OCI-LY3 (cell line): ENCODE results near the gene CLDN9.

Experiments used
- EZH2phosphoT487 ChIP-seq: fragments of 200-600 bp; shearing (Covaris generic); IDR thresholded peaks from 2 replicates; pipeline ENCODE4 v1.6.1; 2018; ENCODE audit warnings: antibody characterized with exemption, mixed run types, low read depth
- TF ChIP-seq, protein P1 (sequence below): fragments of 200-600, 300-600 bp; sonication (generic); IDR thresholded peaks from 2 replicates; pipeline ENCODE4 v1.5.1; 2014; ENCODE audit warnings: antibody characterized with exemption, low read length, low read depth

DNA sequence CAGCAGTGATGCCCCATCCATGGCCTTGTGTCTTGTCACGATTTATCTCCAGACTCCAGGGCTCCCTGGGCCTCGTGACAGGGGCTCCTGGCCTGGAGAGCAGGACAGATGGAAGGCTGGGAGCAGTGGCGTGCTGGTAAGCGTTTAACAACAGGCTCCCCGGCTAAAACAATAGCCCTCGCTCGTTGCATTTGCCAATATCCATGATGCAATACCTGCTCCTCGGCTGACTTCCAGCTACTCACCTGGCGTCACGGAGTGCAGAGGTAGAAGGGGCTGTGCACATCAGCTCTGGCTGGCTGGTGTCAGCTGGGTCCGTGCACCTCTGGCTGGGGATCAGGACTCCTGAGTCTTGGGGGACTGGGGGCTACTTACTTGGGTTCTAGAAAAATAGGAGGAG lies 25.5 kb downstream of the CLDN9 start:
- TF ChIP-seq, protein P1, sequence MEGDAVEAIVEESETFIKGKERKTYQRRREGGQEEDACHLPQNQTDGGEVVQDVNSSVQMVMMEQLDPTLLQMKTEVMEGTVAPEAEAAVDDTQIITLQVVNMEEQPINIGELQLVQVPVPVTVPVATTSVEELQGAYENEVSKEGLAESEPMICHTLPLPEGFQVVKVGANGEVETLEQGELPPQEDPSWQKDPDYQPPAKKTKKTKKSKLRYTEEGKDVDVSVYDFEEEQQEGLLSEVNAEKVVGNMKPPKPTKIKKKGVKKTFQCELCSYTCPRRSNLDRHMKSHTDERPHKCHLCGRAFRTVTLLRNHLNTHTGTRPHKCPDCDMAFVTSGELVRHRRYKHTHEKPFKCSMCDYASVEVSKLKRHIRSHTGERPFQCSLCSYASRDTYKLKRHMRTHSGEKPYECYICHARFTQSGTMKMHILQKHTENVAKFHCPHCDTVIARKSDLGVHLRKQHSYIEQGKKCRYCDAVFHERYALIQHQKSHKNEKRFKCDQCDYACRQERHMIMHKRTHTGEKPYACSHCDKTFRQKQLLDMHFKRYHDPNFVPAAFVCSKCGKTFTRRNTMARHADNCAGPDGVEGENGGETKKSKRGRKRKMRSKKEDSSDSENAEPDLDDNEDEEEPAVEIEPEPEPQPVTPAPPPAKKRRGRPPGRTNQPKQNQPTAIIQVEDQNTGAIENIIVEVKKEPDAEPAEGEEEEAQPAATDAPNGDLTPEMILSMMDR, result no peak
- TF ChIP-seq EZH2phosphoT487, result no peak
